K562 (cell line): ENCODE measurements around the gene OSBPL3. TPM values are rescaled to one million over a fixed set of nuclear protein-coding genes. Genes with fewer than 3 reads are reported as not detected.

Source experiments
- HDAC3 ChIP-seq: fragments of 450-650 bp; IDR thresholded peaks from 2 replicates; pipeline ENCODE4 v1.6.1; 2018; ENCODE audit warnings: borderline replicate concordance, mild to moderate bottlenecking, moderate library complexity; ENCODE audit not compliant: partially characterized antibody
- HIVEP1 ChIP-seq: fragments of 250-450 bp; sonication (Bioruptor Pico); IDR thresholded peaks from 2 replicates; pipeline ENCODE4 v1.4.0; 2020; ENCODE audit warnings: mild to moderate bottlenecking
- MTA1 ChIP-seq: fragments of 450-650 bp; IDR thresholded peaks from 2 replicates; pipeline ENCODE4 v1.6.1; 2017; ENCODE audit warnings: borderline replicate concordance
- RBM17 ChIP-seq: fragments of 200-400 bp; formaldehyde crosslinking; IDR thresholded peaks from 2 replicates; pipeline ENCODE4 v1.6.1; 2017; ENCODE audit warnings: low read depth, mild to moderate bottlenecking, low read length, borderline replicate concordance
- RUNX1 ChIP-seq: sonication (generic); IDR thresholded peaks from 2 replicates; pipeline ENCODE4 v1.6.1; 2016; ENCODE audit warnings: antibody characterized with exemption, low read depth
- polyA plus RNA-seq, 8 experiments: library from polyadenylated mRNA; depleted of rRNA in 4 of 8; stranded (reverse) in 5 of 8; unstranded in 3 of 8; fragments of >200 nt; fragmentation: Nextera tagmentation in 2 of 8; fragmentation: Illumina TruSeq in 1 of 8; extraction: Ambion mirVana in 2 of 8; extraction: Trizol in 1 of 8; gene quantifications; 2 replicates each; pipeline versions ENCODE4 v1.2.1 to v1.2.3, GENCODE V29; 2011 to 2014; ENCODE audit warnings: inconsistent platforms in 1 of 8, missing spikeins in 1 of 8
- total RNA-seq, 7 experiments: library from RNA; depleted of rRNA in 6 of 7; stranded (reverse); fragments of >200 nt in 6 of 7; fragmentation: Illumina TruSeq in 2 of 7; extraction: Trizol in 2 of 7; gene quantifications; 2 replicates each; pipeline versions ENCODE4 v1.2.1 to v1.2.3, GENCODE V29; 2011 to 2021; ENCODE audit warnings: low replicate concordance in 1 of 7
- TF ChIP-seq, protein P1 (sequence below), 2 experiments: fragments of 450-650 bp in 1 of 2; sonication (generic) in 1 of 2; formaldehyde crosslinking in 1 of 2; IDR thresholded peaks; 2 replicates each; pipeline versions ENCODE4 v1.7.1 to v1.9.0; 2016 to 2022; ENCODE audit warnings: inconsistent platforms in 1 of 2, mild to moderate bottlenecking in 1 of 2, missing genetic modification reagents in 1 of 2
- TF ChIP-seq, protein P2 (sequence below): fragments of 450-650 bp; conservative IDR thresholded peaks from 2 replicates; pipeline ENCODE4 v1.6.1; 2016; ENCODE audit warnings: missing genetic modification characterization, low read depth, mild to moderate bottlenecking, missing compliant biosample characterization, moderate library complexity

The OSBPL3 gene
- total and polyA plus RNA-seq, 9 of the 15 experiments (the other 6 are each of a cell fraction or from before 2014, with no cell fraction given): 4.8 to 37.2 (median 26.5) TPM

DNA sequence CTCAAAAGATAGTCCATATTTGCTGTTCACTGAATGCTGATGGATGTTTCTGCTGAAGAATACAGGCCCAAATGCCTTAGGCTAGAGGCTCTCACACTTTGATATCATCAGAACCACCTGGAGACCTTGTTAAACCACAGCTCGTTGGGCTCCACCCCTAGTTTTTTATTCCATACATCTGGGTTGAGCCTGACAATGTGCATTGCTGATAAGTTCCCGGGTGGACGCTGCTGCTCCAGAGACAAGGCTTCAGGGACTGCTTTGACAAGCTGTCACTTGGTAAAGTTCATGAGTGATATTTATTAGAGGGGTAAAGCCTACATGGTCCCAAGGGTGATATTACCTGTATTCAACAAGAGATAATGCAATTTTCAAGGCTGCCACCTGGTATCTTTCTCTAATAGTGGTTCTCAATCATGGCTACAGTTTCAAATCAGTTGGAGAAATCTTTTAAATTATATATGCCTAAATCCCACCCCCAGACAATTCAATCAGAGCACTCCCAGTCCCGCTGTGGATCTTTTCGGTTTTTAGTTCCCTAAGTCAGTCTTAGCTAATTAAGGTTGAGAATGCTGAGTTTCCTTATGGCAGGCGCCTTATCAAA, 115.7 kb downstream of the OSBPL3 start (continued):
- TF ChIP-seq, protein P1, sequence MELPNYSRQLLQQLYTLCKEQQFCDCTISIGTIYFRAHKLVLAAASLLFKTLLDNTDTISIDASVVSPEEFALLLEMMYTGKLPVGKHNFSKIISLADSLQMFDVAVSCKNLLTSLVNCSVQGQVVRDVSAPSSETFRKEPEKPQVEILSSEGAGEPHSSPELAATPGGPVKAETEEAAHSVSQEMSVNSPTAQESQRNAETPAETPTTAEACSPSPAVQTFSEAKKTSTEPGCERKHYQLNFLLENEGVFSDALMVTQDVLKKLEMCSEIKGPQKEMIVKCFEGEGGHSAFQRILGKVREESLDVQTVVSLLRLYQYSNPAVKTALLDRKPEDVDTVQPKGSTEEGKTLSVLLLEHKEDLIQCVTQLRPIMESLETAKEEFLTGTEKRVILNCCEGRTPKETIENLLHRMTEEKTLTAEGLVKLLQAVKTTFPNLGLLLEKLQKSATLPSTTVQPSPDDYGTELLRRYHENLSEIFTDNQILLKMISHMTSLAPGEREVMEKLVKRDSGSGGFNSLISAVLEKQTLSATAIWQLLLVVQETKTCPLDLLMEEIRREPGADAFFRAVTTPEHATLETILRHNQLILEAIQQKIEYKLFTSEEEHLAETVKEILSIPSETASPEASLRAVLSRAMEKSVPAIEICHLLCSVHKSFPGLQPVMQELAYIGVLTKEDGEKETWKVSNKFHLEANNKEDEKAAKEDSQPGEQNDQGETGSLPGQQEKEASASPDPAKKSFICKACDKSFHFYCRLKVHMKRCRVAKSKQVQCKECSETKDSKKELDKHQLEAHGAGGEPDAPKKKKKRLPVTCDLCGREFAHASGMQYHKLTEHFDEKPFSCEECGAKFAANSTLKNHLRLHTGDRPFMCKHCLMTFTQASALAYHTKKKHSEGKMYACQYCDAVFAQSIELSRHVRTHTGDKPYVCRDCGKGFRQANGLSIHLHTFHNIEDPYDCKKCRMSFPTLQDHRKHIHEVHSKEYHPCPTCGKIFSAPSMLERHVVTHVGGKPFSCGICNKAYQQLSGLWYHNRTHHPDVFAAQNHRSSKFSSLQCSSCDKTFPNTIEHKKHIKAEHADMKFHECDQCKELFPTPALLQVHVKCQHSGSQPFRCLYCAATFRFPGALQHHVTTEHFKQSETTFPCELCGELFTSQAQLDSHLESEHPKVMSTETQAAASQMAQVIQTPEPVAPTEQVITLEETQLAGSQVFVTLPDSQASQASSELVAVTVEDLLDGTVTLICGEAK (IDR thresholded peaks at IDR 0.05): no peak
- TF ChIP-seq, protein P1 (CRISPR knock-in tag; IDR thresholded peaks at IDR 0.05): no peak
- TF ChIP-seq, protein P2, sequence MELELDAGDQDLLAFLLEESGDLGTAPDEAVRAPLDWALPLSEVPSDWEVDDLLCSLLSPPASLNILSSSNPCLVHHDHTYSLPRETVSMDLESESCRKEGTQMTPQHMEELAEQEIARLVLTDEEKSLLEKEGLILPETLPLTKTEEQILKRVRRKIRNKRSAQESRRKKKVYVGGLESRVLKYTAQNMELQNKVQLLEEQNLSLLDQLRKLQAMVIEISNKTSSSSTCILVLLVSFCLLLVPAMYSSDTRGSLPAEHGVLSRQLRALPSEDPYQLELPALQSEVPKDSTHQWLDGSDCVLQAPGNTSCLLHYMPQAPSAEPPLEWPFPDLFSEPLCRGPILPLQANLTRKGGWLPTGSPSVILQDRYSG (tag): 0 out of 2 replicates have a peak, but pooled peaks have one; percentile 55
- TF ChIP-seq RUNX1 (0 out of 2 replicates have a peak, but pooled peaks have one; percentile 55), HDAC3 (peak; percentile 71), HIVEP1 (CRISPR knock-in tag) (no peak), MTA1 (no peak), RBM17 (no peak)
